Activated T-cell treated with anti-CD3 and anti-CD28 coated beads, Interleukin-2, amount 50 U/mL, for 4 hours (primary cell): ENCODE data around the gene LLCFC1. TPM values are rescaled to one million over a fixed set of nuclear protein-coding genes. Genes with fewer than 3 reads are reported as not detected.
"Not testable (repeated sequence)": the region's sequence is repeated elsewhere in the genome, so short reads cannot be mapped to it uniquely, and the experiment has no call there.

ENCODE experiments used
- ATAC-seq, 2 donors: fragments of 200-7000 bp; cut with Tn5 transposase; one replicate each; pipeline ENCODE4 v1.10.0; 2021
- DNase-seq: peaks from one replicate; pipeline ENCODE4 v3.0.0-alpha.2; 2020
- H3K27me3 Mint-ChIP-seq: one replicate; pipeline ENCODE4 v1.8.0; 2021; ENCODE audit warnings: low read depth, mixed read lengths
- H3K36me3 Mint-ChIP-seq: one replicate; pipeline ENCODE4 v1.8.0; 2022; ENCODE audit warnings: mixed read lengths; ENCODE audit not compliant: insufficient read depth
- H3K4me1 Mint-ChIP-seq: one replicate; pipeline ENCODE4 v1.8.0; 2021; ENCODE audit warnings: low read depth, mixed read lengths
- H3K4me3 Mint-ChIP-seq: one replicate; pipeline ENCODE4 v1.8.0; 2021; ENCODE audit warnings: mild to moderate bottlenecking, moderate library complexity, mixed read lengths
- H3K9me3 Mint-ChIP-seq: one replicate; pipeline ENCODE4 v1.8.0; 2021; ENCODE audit warnings: mixed read lengths
- total RNA-seq, 3 donors: library from RNA; stranded (reverse); gene quantifications; one replicate each; pipeline ENCODE4 v1.2.1, GENCODE V29; 2021

Gene LLCFC1
- total RNA-seq, 3 donors from 2014 or later = not detected

DNA sequence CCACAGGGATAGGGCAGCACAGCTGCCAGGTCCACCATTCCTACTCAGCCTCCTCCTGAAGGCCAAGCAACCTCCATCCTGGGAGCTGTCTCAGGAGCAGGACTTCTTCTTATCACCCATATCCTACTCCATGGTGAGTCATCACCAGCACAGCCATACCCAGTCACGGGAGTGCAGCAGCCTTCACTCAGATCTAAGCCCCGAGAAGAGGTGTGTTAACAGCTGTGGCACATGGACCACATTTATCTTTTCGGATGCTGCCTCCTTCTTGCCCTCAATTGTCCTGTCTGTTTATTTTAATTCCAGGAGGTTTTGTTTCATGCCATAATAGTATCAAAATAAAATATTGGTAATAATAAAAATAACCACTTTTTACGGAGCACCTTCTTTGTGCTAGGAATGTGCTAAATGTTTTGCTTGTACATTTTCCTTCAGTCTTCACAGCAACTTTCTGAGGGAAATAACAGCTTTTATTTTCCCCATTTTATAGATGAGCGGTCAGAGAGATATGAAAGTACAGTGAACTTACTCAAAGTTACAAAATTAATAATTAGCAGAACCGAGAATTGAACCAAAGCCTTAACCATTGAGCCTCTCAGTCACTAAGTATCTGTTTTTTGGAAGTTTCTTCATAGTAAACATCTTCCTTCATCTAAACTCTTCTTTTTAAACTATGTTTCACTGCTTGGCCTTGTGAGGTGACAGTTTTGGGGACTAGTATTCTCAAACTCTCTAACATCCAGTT is 25.4 kb downstream of the LLCFC1 start:
- Mint-ChIP-seq H3K27me3 (peaks cover 59% of the 10 kb centered on the region), H3K36me3 (no peaks in the 10 kb centered on the region), H3K4me1 (no peaks in the 10 kb centered on the region), H3K9me3 (no peaks in the 10 kb centered on the region), H3K4me3 (no peak overlapping the region)
- ATAC-seq (no peak), DNase-seq (no peak)

DNA sequence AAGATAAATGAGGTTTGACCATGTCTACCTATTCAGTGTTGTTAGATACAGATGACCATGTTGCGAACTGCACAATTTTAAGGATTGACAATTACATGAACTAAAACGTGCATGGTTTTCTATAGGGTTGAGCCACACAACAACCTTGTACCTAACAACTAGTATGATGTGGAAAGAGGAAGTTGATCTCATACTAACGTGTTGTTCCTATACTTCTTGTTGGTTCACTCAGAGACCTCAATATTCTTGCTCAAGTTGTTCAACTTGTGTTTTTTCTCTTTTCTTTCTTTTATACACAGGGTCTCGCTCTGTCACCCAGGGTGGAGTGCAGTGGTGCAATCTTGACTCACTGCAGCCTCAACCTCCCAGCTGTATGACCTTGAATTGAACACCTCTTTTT is 28.9 kb downstream of the LLCFC1 start:
- Mint-ChIP-seq H3K27me3 (peaks cover 58% of the 10 kb centered on the region), H3K4me3 (no peak overlapping the region), H3K4me1 (no peaks in the 10 kb centered on the region), H3K36me3 (no peaks in the 10 kb centered on the region), H3K9me3 (no peaks in the 10 kb centered on the region)
- no peak for DNase-seq
- no peak for ATAC-seq

DNA sequence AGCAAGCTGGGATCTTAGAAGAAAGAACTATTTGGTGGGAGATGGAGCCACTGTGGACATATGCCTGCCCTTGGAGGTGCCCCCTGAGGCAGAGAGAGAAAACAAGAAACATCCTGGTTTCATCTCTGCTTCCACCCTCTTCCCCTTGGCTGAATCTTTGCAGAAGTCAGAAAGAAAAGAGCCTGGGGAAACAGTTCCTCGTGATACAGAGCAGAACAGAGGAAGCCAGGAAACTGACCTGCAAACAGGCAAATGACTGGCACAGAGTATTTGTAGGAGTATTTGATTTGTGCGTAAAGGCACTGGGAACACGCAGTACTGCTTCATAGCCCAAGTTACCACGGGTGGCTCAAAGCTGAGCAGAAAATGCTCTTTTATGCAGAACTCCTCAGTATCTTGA is 29.9 kb downstream of the LLCFC1 start:
- Mint-ChIP-seq H3K27me3 (peaks cover 51% of the 10 kb centered on the region), H3K36me3 (no peaks in the 10 kb centered on the region), H3K9me3 (no peaks in the 10 kb centered on the region), H3K4me3 (no peak overlapping the region), H3K4me1 (no peaks in the 10 kb centered on the region)
- ATAC-seq (no peak), DNase-seq (no peak)

DNA sequence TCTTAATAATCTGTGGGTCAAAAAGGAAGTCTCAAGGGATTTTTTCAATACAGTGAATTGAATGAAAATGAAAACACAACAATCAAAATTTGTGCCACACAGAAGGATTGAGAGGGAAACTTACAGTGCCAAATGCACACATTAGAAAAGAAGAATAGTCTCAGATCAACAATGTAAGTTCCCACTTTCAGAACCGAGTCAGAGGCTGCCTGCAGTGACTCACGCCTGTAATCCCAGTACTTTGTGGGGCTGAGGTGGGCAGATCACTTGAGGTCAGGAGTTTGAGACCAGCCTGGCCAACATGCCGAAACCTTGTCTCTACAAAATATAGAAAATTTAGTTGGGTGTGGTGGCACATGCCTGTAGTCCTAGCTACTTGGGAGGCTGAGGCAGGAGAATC is 35.3 kb downstream of the LLCFC1 start:
- no peak overlapping the region for H3K4me3 Mint-ChIP-seq
- no peaks in the 10 kb centered on the region for H3K36me3 Mint-ChIP-seq
- ATAC-seq = no peak
- H3K27me3 Mint-ChIP-seq = peaks cover 19% of the 10 kb centered on the region
- H3K9me3 Mint-ChIP-seq = peaks cover 5% of the 10 kb centered on the region
- no peaks in the 10 kb centered on the region for H3K4me1 Mint-ChIP-seq
- DNase-seq = no peak

DNA sequence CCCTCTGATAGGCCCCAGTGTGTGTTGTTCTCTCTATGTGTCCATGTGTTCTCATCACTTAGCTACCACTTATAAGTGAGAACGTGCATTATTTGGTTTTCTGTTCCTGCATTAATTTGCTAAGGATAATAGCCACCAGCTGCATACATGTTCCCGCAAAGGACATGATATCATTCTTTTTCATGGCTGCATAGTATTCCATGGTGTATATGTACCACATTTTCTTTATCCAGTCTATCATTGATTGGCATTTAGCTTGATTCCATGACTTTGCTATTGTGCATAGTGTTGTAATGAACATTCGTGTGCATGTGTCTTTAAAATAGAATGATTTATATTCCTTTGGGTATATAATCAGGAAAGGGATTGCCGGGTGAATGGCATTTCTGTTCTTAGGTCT is 39.1 kb downstream of the LLCFC1 start:
- ATAC-seq, H3K4me1 Mint-ChIP-seq, H3K36me3 Mint-ChIP-seq, H3K4me3 Mint-ChIP-seq, DNase-seq, H3K9me3 Mint-ChIP-seq: not testable (repeated sequence)
- H3K27me3 Mint-ChIP-seq = peaks cover 15% of the 10 kb centered on the region

DNA sequence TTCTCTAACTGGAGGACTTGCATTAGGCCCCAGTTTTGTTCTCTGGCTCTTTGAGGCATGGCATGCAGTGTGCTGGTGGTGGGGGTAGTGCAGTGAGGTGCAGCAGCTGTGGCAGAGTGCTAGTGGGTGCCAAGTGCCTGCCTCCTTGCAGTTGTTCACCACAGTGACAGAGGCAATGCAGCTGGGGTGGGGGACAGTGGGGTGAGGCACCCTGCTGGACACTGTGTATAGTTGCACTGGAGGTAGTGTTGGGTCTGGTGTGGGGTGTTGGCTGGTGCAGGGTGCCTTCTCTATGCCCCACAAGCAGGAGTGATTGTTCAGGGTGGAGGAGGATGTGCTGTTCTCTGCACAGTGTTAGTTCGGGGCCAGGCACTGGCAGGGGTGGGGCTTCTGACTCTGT is 44.5 kb downstream of the LLCFC1 start:
- Mint-ChIP-seq H3K36me3 (no peaks in the 10 kb centered on the region), H3K9me3 (no peaks in the 10 kb centered on the region), H3K4me1 (no peaks in the 10 kb centered on the region), H3K27me3 (peaks cover 19% of the 10 kb centered on the region), H3K4me3 (no peak overlapping the region)
- ATAC-seq = no peak
- no peak for DNase-seq

DNA sequence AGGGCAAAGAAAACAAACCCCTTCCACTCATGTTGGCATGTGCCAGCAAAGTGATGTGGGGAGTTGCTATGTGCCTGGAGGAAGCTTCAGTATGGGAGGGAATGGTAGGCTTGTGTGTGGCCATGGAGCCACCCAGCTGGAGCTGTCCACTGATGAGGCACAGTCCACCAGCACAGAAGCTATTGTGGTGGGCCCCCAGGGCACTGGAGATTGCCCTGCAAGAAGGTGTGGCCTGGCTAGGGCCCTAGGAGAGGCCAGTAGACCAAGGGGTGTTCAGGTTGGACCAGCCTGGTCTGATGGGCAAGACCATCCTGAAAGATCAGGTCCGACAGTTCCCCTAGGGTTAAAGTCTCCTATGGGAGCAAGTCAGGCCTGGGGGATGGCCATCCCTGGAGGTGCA is 45.0 kb downstream of the LLCFC1 start:
- no peaks in the 10 kb centered on the region for H3K4me1 Mint-ChIP-seq
- no peak overlapping the region for H3K4me3 Mint-ChIP-seq
- no peak for ATAC-seq
- H3K36me3 Mint-ChIP-seq = no peaks in the 10 kb centered on the region
- peaks cover 19% of the 10 kb centered on the region for H3K27me3 Mint-ChIP-seq
- no peak for DNase-seq
- no peaks in the 10 kb centered on the region for H3K9me3 Mint-ChIP-seq

Other genes with a start within 250 kb of the LLCFC1 start
- 10 to 100 TPM in 1 of 3 donors, 1 to 10 TPM in 2; 6.6 to 11.7 (median 9.2) TPM for gene PRSS1, start 190.0 kb upstream of the LLCFC1 start, total RNA-seq
- gene PRSS2, start 168.5 kb upstream of the LLCFC1 start, total RNA-seq = 10 to 100 TPM; 18.0 to 30.0 (median 25.2) TPM
- 1 to 10 TPM; 6.7 to 8.3 (median 8.0) TPM for gene EPHB6, start 84.4 kb upstream of the LLCFC1 start, total RNA-seq
- not detected for gene TRPV6, start 53.7 kb upstream of the LLCFC1 start, total RNA-seq
- not detected for gene TRPV5, start 5.7 kb upstream of the LLCFC1 start, total RNA-seq
- gene KEL, start 22.9 kb downstream of the LLCFC1 start, total RNA-seq = under 1 TPM in 1 of 3 donors, not detected in 2; 0.33 TPM
- not detected for gene OR9A2, start 87.6 kb downstream of the LLCFC1 start, total RNA-seq
- not detected for gene OR6V1, start 112.9 kb downstream of the LLCFC1 start, total RNA-seq
- gene PIP, start 192.6 kb downstream of the LLCFC1 start, total RNA-seq = not detected
- not detected for gene TAS2R39, start 243.9 kb downstream of the LLCFC1 start, total RNA-seq